GM19438 (cell line): ENCODE data around the gene PDGFRA.
"Not testable (repeated sequence)": the region's sequence is repeated elsewhere in the genome, so short reads cannot be mapped to it uniquely, and the experiment has no call there.

Experiments used
- ATAC-seq: cut with Tn5 transposase; IDR thresholded peaks from one replicate; pipeline ENCODE4 v1.9.1; 2021; ENCODE audit warnings: low read depth; ENCODE audit not compliant: unreplicated experiment

The PDGFRA gene

DNA sequence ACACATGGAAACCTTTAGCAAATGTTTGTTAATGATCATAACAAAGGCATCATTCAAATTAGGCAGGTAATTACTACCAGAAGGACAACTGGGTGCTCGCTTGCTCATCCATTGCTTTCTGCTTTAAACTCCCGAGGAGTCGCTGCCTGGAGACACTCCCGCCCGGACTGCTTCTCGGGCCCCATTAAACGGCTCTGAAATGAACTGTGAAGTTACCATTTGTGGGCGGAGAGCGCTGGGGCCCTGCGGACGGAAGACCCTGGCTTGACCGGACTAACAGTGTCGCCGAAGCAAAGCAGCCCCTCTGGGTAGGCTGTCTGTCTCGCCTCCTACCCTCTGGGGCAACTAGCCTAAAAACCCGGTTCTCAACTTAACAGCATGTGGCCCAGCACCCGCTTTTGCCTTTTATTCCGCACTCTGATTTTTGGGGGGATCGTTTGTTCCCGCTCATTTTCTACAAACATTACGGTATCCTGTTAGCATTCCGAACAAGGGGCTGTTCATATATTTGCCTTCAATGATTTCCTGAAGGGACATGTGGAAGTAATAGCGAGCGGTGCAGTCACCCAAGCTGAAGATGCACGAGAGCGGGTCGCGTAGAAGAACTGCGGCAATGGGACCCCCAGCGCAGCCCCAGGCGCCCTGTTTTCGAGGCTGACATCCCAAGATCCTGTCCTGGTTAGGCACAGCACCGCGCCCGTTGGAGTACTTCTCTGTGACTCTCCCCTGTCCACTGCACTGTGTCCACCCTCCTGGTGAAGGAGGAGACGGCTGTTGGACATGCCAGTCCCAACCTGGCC, 1.6 kb upstream of the PDGFRA start:
- no peak for ATAC-seq

DNA sequence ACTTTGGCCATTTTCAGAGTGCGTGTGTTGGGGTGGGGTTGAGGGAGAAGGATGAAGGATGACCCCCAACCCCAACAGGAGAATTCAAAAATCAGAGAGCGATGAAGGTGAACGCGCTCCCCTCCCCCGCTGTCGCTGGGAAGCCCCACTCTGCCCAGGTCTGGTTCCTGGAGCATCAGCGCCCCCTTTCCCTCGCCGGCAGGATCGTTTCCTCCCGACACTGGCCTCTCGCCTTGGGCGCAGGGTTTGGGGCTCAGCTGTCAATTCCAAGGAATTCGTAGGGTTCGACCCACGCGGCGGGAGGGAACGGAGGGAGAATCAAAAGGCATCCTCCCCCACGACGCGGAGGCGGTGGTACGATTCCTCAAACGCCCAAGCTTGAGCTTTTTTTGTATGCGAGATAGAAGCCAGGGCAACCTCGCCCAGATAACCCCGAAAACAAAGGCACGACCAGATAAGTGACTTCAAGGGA, 1.0 kb upstream of the PDGFRA start:
- no peak for ATAC-seq

DNA sequence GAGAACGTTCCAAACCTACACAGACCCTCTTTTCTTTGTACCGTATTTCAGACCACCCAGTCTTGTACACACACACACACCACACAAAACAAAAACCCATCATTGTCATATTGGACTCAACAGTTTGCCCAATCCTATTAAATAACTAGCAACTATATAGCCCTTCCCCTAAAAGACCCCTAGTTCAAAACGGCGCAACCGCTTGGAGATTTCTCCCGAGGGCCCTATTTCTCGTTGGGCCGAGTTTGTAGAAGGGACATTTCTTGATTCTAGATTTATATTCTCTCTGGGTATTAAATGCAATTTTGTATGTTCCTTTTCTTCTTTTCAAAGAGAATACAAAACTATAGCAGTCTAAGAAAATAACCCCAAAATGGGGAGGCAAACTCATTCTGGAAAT, 547 bp upstream of the PDGFRA start:
- no peak for ATAC-seq

DNA sequence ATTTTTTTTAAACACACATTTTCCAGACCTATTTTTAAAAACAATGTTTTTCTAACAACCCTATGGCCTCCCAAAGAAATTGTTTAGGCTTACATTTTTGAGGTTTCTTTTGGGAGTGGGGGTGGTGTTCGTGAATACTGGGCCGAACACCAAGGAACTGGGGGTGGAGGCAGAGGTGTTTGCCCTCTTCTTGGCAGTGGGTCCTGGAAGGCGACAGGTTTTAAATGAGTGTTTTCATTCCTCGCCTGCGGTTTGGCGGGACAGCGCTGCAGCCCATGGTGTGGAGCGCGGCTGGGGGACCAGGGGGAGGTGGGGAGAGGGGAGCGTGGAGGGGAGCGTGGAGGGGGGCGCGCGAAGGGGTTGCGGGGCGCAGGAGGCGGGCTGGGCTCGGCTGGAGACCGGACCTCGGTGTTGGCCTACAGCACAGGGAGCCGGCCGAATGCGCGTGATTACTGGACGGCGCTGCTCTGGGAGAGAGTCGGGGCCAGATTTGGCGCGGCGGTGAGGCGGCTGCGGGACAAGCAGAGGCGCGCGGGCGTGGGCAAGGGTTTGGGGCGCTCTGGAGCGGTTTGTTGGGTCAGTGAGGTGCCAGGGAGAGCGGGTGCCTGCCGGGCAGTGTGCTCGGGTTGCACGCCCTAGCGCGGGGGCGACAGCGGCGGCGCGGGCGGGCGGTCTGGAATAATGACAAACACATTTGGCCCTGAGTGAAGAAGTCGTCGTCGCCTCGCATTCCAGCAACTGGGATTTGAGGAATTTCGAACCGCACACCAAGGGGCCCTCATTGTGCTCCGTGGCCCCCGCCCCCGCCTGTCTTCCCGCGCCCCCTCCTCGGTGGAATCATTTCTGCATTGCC, 764 bp downstream of the PDGFRA start:
- no peak for ATAC-seq

DNA sequence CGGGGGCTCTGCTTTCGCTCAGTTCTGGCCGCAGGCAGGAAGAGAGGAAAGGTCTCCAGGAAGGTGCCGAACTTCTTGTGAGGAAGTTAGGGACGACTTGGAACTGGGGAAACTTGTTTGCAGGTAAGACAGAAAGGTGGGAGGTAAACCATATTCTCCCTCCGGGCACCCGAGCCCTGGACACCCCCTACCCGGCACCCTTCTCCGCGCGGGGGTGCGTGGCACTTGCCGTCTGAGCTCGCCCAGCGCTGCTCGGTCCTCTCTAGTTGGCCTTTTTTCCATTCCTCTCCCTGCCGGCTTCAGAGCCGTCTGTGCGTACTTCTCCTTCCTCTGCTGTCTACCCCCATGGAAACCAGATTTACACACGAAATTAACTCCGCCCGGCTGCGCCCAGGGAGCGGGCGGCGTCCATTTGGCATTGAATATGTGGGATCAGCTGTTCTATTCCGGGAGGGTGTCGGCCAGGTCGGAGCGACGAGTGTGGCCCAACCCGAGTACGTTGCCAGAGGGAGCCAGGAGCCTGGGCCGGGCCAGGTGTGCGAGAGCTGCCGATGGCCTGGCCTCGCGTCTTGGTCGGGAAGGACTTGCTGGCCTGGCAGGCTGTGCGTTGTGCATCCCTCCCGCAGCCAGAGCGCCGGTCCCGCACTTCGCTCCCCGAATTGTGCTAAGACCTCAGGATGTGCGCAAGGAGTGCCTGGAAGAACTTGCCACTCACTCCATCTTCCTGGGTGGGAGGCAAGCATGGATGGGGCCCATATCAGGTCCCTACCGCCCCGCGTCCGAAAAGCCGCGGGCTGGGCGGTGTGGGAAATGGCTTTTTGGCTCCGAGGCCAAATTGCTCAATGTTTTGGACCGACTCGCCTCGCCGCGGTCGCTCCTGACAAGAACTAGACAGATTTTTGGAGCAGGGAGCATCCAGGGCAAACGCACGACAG, 1.7 kb downstream of the PDGFRA start:
- no peak for ATAC-seq

- ATAC-seq = no peak
Measured at GRCh38 chr4:54231419-54231767, 2.3 kb downstream of the PDGFRA start.

- no peak for ATAC-seq
Measured at GRCh38 chr4:54231768-54232688, 2.9 kb downstream of the PDGFRA start.

DNA sequence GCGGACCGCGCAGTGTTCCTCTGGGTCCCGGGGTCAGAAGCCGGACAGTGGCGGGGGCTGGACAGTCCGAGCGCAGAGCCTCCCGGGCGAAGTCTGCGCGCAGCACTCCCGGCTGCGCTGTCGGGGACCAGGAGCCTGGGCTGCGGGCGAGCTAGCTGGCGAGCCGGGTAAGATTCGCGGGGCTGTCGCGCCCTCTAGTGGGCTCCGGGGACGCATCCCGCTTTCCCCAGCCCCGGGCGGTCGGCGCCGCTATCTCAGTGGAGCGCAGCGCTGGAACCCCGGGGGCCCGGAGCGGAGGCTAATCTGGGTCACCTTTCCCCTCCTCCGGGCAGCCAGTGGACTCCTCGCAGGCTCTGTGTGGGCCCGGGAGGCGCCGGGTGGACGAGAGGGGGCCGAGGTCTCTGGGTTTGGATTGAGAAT, 4.2 kb downstream of the PDGFRA start:
- ATAC-seq = peak; percentile 80

- peak; percentile 21 for ATAC-seq
Measured at GRCh38 chr4:54233697-54234496, 4.8 kb downstream of the PDGFRA start.

- ATAC-seq = no peak
Measured at GRCh38 chr4:54234497-54235205, 5.6 kb downstream of the PDGFRA start.

DNA sequence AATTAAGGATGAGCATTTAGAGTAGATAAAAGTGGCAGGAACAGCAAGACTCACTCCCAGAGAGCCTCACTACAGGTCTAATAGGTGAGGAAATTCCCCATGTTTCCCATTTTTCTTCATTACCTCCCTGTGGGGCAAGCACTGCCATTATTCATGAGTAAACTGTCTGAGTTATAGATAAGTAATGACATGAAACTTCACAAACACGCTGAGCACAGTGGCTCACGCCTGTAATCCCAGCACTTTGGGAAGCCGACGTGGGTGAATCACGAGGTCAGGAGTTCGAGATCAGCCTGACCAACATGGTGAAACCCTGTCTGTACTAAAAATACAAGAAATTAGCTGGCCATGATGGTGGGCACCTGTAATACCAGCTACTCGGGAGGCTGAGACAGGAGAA, 7.2 kb downstream of the PDGFRA start:
- not testable (repeated sequence) for ATAC-seq

GRCh38 chr4:54237770-54238169, 8.7 kb downstream of the PDGFRA start:
- no peak for ATAC-seq

DNA sequence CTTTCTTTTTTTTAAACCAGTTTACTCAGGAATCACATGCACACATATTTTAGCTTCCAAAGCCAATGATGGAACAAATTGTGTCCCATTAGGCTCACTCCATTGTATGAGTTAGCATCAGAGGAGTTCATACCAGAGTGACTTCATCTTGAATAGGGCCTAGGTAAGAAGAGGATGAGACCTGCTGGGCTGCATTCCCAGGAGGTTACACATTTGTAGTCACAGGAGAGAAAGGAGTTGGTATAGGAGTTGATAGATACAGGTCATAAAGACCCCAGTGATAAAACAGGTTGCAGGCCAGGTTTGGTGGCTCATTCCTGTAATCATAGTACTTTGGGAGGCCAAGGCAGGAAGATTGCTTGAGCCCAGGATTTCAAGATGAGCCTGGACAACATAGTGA, 9.3 kb downstream of the PDGFRA start:
- no peak for ATAC-seq

DNA sequence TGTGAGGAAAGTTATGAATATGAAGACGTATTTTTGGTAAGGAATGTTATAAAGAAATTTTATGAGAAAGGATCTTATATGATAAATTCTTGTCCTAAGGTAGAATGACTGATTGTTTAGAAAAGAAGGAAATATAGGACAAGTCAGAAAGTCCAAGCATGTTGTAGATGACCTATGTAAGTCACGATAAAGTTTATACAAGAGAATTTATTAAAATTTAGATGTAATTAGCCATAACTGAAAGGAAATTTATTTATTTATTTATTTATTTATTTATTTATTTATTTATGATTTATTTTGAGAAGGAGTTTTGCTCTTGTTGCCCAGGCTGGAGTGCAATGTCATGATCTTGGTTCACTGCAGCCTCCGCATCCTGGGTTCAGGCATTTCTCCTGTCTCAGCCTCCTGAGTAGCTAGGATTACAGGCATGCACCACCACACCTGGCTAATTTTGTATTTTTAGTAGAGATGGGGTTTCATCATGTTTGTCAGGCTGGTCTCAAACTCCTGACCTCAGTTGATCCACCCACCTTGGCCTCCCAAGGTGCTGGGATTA, 12.3 kb downstream of the PDGFRA start:
- not testable (repeated sequence) for ATAC-seq

GRCh38 chr4:54243541-54243940, 14.4 kb downstream of the PDGFRA start:
- ATAC-seq = not testable (repeated sequence)

GRCh38 chr4:54252312-54252711, 23.2 kb downstream of the PDGFRA start:
- ATAC-seq = not testable (repeated sequence)

DNA sequence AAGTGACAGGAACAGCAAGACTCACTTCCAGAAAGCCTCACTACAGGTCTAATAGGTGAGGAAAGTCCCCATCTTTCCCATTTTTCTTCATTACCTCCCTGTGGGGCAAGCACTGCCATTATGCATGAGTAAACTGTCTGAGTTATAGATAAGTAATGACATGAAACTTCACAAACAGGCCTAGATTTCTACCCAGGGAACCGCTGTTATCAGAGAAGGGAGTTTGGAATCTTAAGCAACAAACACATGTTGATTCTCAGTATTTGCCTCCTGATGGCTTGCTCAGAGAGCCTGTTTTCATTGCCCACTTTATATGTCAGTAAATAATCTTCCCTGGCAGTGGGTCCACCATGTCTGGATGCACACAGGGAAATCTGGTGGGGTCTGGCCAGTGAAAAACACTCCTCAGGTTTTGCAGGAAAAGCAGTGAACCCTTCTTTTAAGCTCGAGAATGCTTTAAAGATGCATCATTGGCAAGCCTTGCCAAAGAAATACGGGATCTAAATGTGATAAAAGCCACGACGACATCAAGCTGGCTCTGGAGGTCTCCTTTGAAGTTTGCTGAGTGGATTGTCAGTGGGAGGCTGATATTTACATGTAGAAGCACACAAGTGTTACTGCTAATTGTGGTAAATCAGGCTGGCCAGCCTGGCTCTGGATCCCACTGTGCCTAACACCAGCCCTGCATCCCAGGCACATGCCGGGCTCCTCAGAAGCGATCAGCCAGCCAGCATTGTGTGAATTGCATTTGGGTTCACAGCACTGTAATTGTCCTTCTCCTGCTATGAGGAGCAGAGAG, 25.2 kb downstream of the PDGFRA start:
- no peak for ATAC-seq
